ENCODE results near the gene COQ2. TPM values are rescaled to one million over a fixed set of nuclear protein-coding genes. Genes with fewer than 3 reads are reported as not detected.
"Not testable (repeated sequence)": the region's sequence is repeated elsewhere in the genome, so short reads cannot be mapped to it uniquely, and the experiment has no call there.

The COQ2 gene
- total RNA-seq, 1 experiment from 2014 or later = 19.5 TPM

GRCh38 chr4:83297548-83298260 lies 13.1 kb upstream of the COQ2 start:
- no peak overlapping the region for H3K4me3 ChIP-seq
- no peaks in the 10 kb centered on the region for H3F3A ChIP-seq (ENCODE audit: insufficient read depth, low read depth)
- no peaks in the 10 kb centered on the region for H3K4me1 ChIP-seq (replicated peaks; ENCODE audit: insufficient read depth)
- DNase-seq = no peak
- ChIA-PET CTCF (no interaction called here), POLR2A (ENCODE audit: unreplicated experiment) (no interaction called here)
- TF ChIP-seq CTCF (conservative IDR thresholded peaks at IDR 0.05) (no peak), EZH2 (IDR thresholded peaks at IDR 0.05; ENCODE audit: low read depth) (no peak)
- no peaks in the 10 kb centered on the region for H3K9me3 ChIP-seq (ENCODE audit: insufficient read depth, low read depth)
- H4K20me1 ChIP-seq (ENCODE audit: insufficient read depth) = no peaks in the 10 kb centered on the region
- no peaks in the 10 kb centered on the region for H3K27me3 ChIP-seq (ENCODE audit: insufficient read depth, low read depth)
- H3K36me3 ChIP-seq (ENCODE audit: low read depth) = no peaks in the 10 kb centered on the region
- H2AFZ ChIP-seq = no peak overlapping the region
- intact Hi-C loops (cut with micrococcal nuclease; ENCODE audit: unreplicated experiment) = no loop called here
- H3K4me2 ChIP-seq = no peak overlapping the region
- no TSS peak for BruUV-seq (replicated peaks)
- H3K9me2 ChIP-seq (ENCODE audit: insufficient read depth) = no peaks in the 10 kb centered on the region
- no peaks in the 10 kb centered on the region for H3K79me2 ChIP-seq (ENCODE audit: low read depth)
- no peak overlapping the region for H3K27ac ChIP-seq

DNA sequence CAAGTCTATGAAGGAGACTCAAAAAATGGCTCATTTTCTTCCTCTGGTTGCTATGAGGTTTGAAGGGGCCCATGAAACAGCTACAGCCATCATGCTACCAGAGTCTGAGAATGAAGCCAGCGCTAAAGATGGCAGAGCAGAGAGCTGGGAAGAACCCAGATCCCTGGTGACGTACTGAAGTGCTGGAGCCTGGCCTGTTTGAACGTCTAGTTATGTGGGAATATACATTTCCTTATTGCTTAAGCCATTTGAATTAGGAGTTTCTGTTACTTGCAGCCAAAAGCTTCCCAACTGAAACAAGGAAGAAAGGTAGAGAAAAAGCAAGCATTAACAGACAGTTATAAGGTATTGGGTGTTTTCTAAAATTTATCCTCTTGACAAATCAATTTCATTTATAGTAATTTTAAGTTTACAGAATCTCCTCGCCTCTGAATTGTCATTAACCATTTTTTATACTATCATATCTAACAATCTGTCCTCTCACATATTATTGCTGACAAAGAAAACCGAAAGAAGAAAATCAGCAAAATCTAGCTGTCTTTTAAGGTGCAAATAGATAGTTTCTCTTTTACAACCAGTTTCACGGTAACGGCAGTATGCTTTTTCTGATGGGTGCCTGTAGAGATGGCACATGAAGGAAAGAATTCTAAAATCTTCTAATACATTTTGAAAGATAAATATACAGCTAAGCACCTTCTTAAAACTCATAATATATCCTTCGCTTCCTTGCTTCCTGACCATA lies 8.9 kb upstream of the COQ2 start:
- Histone ChIP-seq H3K4me2 (no peak overlapping the region), H3K9me2 (ENCODE audit: insufficient read depth) (no peaks in the 10 kb centered on the region), H3K4me1 (replicated peaks; ENCODE audit: insufficient read depth) (no peaks in the 10 kb centered on the region), H3K79me2 (ENCODE audit: low read depth) (no peaks in the 10 kb centered on the region), H2AFZ (no peak overlapping the region), H3K27ac (no peak overlapping the region), H3K27me3 (ENCODE audit: insufficient read depth, low read depth) (no peaks in the 10 kb centered on the region), H3K36me3 (ENCODE audit: low read depth) (no peaks in the 10 kb centered on the region), H3F3A (ENCODE audit: insufficient read depth, low read depth) (no peaks in the 10 kb centered on the region), H4K20me1 (ENCODE audit: insufficient read depth) (no peaks in the 10 kb centered on the region), H3K9me3 (ENCODE audit: insufficient read depth, low read depth) (no peaks in the 10 kb centered on the region), H3K4me3 (no peak overlapping the region)
- POLR2A ChIA-PET (ENCODE audit: unreplicated experiment) = no interaction called here
- intact Hi-C loops (cut with micrococcal nuclease; ENCODE audit: unreplicated experiment) = no loop called here
- CTCF ChIA-PET = interaction anchor here (0.7 kb wide), 1 partner anchor 558 kb away, joined by 3 read pairs; no protein-coding TSS in a partner anchor
- no peak for DNase-seq
- TF ChIP-seq EZH2 (IDR thresholded peaks at IDR 0.05; ENCODE audit: low read depth) = no peak
- no peak for TF ChIP-seq CTCF (conservative IDR thresholded peaks at IDR 0.05)
- BruUV-seq (replicated peaks) = no TSS peak

GRCh38 chr4:83290059-83290774 lies 5.6 kb upstream of the COQ2 start:
- DNase-seq; intact Hi-C loops (cut with micrococcal nuclease; ENCODE audit: unreplicated experiment); H3K9me2 ChIP-seq (ENCODE audit: insufficient read depth); H3K27me3 ChIP-seq (ENCODE audit: insufficient read depth, low read depth); H3F3A ChIP-seq (ENCODE audit: insufficient read depth, low read depth); H3K9me3 ChIP-seq (ENCODE audit: insufficient read depth, low read depth); H3K79me2 ChIP-seq (ENCODE audit: low read depth); POLR2A ChIA-PET (ENCODE audit: unreplicated experiment); H3K27ac ChIP-seq; H3K36me3 ChIP-seq (ENCODE audit: low read depth); H4K20me1 ChIP-seq (ENCODE audit: insufficient read depth); CTCF ChIA-PET; BruUV-seq (replicated peaks); H3K4me2 ChIP-seq; H3K4me1 ChIP-seq (replicated peaks; ENCODE audit: insufficient read depth); H2AFZ ChIP-seq; H3K4me3 ChIP-seq: not testable (repeated sequence)

DNA sequence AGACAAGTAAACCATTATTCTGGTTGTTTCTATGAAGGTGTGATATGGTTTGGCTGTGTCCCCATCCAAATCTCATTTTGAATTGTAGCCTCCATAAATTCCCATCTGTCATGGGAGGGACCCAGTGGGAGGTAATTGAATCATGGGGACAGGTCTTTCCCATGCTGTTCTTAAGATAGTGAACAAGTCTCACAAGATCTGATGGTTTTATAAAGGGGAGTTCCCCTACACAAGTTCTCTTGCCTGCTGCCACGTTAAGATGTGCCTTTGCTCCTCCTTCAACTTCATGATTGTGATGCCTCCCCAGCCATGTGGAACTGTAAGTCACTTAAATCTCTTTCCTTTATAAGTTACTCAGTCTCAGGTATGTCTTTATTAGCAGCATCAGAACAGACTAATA lies 3.8 kb upstream of the COQ2 start:
- H3K27me3 ChIP-seq (ENCODE audit: insufficient read depth, low read depth); H3K4me1 ChIP-seq (replicated peaks; ENCODE audit: insufficient read depth); POLR2A ChIA-PET (ENCODE audit: unreplicated experiment); H3K4me3 ChIP-seq; H3K36me3 ChIP-seq (ENCODE audit: low read depth); BruUV-seq (replicated peaks); H3K27ac ChIP-seq; DNase-seq; H3K9me2 ChIP-seq (ENCODE audit: insufficient read depth); intact Hi-C loops (cut with micrococcal nuclease; ENCODE audit: unreplicated experiment); H3F3A ChIP-seq (ENCODE audit: insufficient read depth, low read depth); H3K9me3 ChIP-seq (ENCODE audit: insufficient read depth, low read depth); H3K4me2 ChIP-seq; H2AFZ ChIP-seq; H3K79me2 ChIP-seq (ENCODE audit: low read depth); CTCF ChIA-PET; H4K20me1 ChIP-seq (ENCODE audit: insufficient read depth): not testable (repeated sequence)
